GM23338 (cell line): Measurements from ENCODE around the gene ICAM4. TPM values are rescaled to one million over a fixed set of nuclear protein-coding genes. Genes with fewer than 3 reads are reported as not detected.

Experiments used
- ATAC-seq: fragments of 200-7000 bp; cut with Tn5 transposase; 3 replicates; pipeline ENCODE4 v1.9.1; 2020
- DNase-seq: peaks from one replicate; pipeline ENCODE4 v3.0.0-alpha.2; 2015; ENCODE audit warnings: low spot score
- H2AFZ ChIP-seq: fragments of 200-600 bp; sonication (generic); 2 replicates; pipeline ENCODE4 v1.8.0; 2016; ENCODE audit warnings: antibody characterized with exemption, mild to moderate bottlenecking, moderate library complexity
- H3F3A ChIP-seq: fragments of 200-600 bp; sonication (generic); replicated peaks from 2 replicates; pipeline ENCODE4 v1.8.0; 2017; ENCODE audit warnings: antibody characterized with exemption, mixed run types, low read depth
- H3K27ac ChIP-seq: fragments of 200-600 bp; sonication (generic); 2 replicates; pipeline ENCODE4 v1.6.1; 2016; ENCODE audit warnings: low read depth
- H3K27me3 ChIP-seq: fragments of 200-600 bp; sonication (generic); 2 replicates; pipeline ENCODE4 v1.8.0; 2016; ENCODE audit warnings: mild to moderate bottlenecking, mixed run types, moderate library complexity; ENCODE audit not compliant: insufficient read depth
- H3K36me3 ChIP-seq: fragments of 200-600 bp; sonication (generic); 2 replicates; pipeline ENCODE4 v1.8.0; 2016; ENCODE audit warnings: mild to moderate bottlenecking; ENCODE audit not compliant: insufficient read depth
- H3K4me1 ChIP-seq: fragments of 200-600 bp; sonication (generic); 2 replicates; pipeline ENCODE4 v1.8.0; 2016; ENCODE audit warnings: mild to moderate bottlenecking, moderate library complexity; ENCODE audit not compliant: insufficient read depth
- H3K4me2 ChIP-seq: fragments of 200-600 bp; sonication (generic); 2 replicates; pipeline ENCODE4 v1.7.1; 2017; ENCODE audit warnings: mixed run types
- H3K4me3 ChIP-seq: fragments of 200-600 bp; sonication (generic); 2 replicates; pipeline ENCODE4 v1.6.1; 2016; ENCODE audit warnings: mixed run types
- H3K79me2 ChIP-seq: fragments of 200-600 bp; sonication (generic); replicated peaks from 2 replicates; pipeline ENCODE4 v1.8.0; 2017; ENCODE audit warnings: mild to moderate bottlenecking; ENCODE audit not compliant: insufficient read depth
- H3K9me2 ChIP-seq: fragments of 200-600 bp; sonication (generic); 2 replicates; pipeline ENCODE4 v1.8.0; 2017; ENCODE audit not compliant: insufficient read depth
- H4K20me1 ChIP-seq: fragments of 200-600 bp; sonication (generic); replicated peaks from 2 replicates; pipeline ENCODE4 v1.8.0; 2017; ENCODE audit warnings: mild to moderate bottlenecking; ENCODE audit not compliant: insufficient read depth
- H3K27ac Mint-ChIP-seq: 2 replicates; pipeline ENCODE4 v1.8.0; 2020; ENCODE audit warnings: inconsistent platforms, mild to moderate bottlenecking, moderate library complexity, mixed read lengths
- H3K27me3 Mint-ChIP-seq: 3 replicates; pipeline ENCODE4 v1.8.0; 2022; ENCODE audit warnings: low read depth, mild to moderate bottlenecking, moderate library complexity, mixed read lengths, inconsistent platforms; ENCODE audit not compliant: insufficient read depth, poor library complexity
- H3K36me3 Mint-ChIP-seq: 3 replicates; pipeline ENCODE4 v1.8.0; 2021; ENCODE audit warnings: low read depth, mild to moderate bottlenecking, inconsistent platforms, moderate library complexity, mixed read lengths
- H3K4me1 Mint-ChIP-seq: 3 replicates; pipeline ENCODE4 v1.8.0; 2020; ENCODE audit warnings: mild to moderate bottlenecking, inconsistent platforms, mixed read lengths
- H3K4me3 Mint-ChIP-seq: 3 replicates; pipeline ENCODE4 v1.8.0; 2021; ENCODE audit warnings: moderate library complexity, mild to moderate bottlenecking, inconsistent platforms, mixed read lengths
- H3K9me3 Mint-ChIP-seq: 3 replicates; pipeline ENCODE4 v1.8.0; 2020; ENCODE audit warnings: moderate library complexity, mild to moderate bottlenecking, inconsistent platforms, mixed read lengths
- CREB1 ChIP-seq: fragments of 250-450 bp; sonication (Bioruptor Pico); IDR thresholded peaks from 2 replicates; pipeline ENCODE4 v1.5.0; 2020; ENCODE audit warnings: low read depth, mild to moderate bottlenecking, moderate library complexity
- CTCF ChIP-seq, 2 experiments: fragments of 200-600 bp in 1 of 2; sonication (generic) in 1 of 2; conservative IDR thresholded peaks; 2 replicates each; pipeline versions ENCODE4 v1.5.1 to v1.6.1; 2016 to 2017; ENCODE audit warnings: antibody characterized with exemption in 2 of 2, low read depth in 2 of 2, mild to moderate bottlenecking in 2 of 2, moderate library complexity in 1 of 2
- EZH2 ChIP-seq: fragments of 200-600 bp; sonication (generic); IDR thresholded peaks from one replicate; pipeline ENCODE4 v1.8.0; 2017; ENCODE audit warnings: antibody characterized with exemption, mild to moderate bottlenecking, low read depth; ENCODE audit not compliant: unreplicated experiment
- JUNB ChIP-seq: IDR thresholded peaks from one replicate; pipeline ENCODE4 v1.6.1; 2016; ENCODE audit warnings: antibody characterized with exemption; ENCODE audit not compliant: unreplicated experiment
- NANOG ChIP-seq: IDR thresholded peaks from 2 replicates; pipeline ENCODE4 v1.6.1; 2016; ENCODE audit warnings: antibody characterized with exemption, borderline replicate concordance
- POLR2AphosphoS5 ChIP-seq: IDR thresholded peaks from 2 replicates; pipeline ENCODE4 v1.6.1; 2016; ENCODE audit warnings: antibody characterized with exemption, low read depth
- REST ChIP-seq: IDR thresholded peaks from one replicate; pipeline ENCODE4 v1.6.1; 2018; ENCODE audit warnings: antibody characterized with exemption; ENCODE audit not compliant: unreplicated experiment
- STAT1 ChIP-seq: IDR thresholded peaks from one replicate; pipeline ENCODE4 v1.6.1; 2016; ENCODE audit warnings: antibody characterized with exemption; ENCODE audit not compliant: unreplicated experiment
- ZNF114 ChIP-seq: fragments of 250-450 bp; sonication (Bioruptor Pico); IDR thresholded peaks from 2 replicates; pipeline ENCODE4 v1.5.0; 2020; ENCODE audit warnings: mild to moderate bottlenecking, moderate library complexity
- ZNF331 ChIP-seq: fragments of 250-450 bp; sonication (Bioruptor Pico); IDR thresholded peaks from 2 replicates; pipeline ENCODE4 v1.5.0; 2020; ENCODE audit warnings: low read depth, mild to moderate bottlenecking, moderate library complexity
- polyA plus RNA-seq: library from polyadenylated mRNA; unstranded; fragments of >200 nt; fragmentation: Nextera tagmentation; extraction: Ambion mirVana; gene quantifications from 2 replicates; pipeline ENCODE4 v1.2.1, GENCODE V29; 2016
- total RNA-seq: library from RNA; depleted of rRNA; stranded (reverse); fragments of >200 nt; shearing (Covaris generic); gene quantifications from 2 replicates; pipeline ENCODE4 v1.2.3, GENCODE V29; 2014
- TF ChIP-seq, protein P1 (sequence below): IDR thresholded peaks from 2 replicates; pipeline ENCODE4 v1.6.1; 2016; ENCODE audit warnings: antibody characterized with exemption

The ICAM4 gene
- total and polyA plus RNA-seq, 2 experiments from 2014 or later, result 0.81 to 1.0 TPM

GRCh38 chr19:10325732-10326131 lies 39.0 kb downstream of the ICAM4 start:
- H3K4me1 ChIP-seq, result no peaks in the 10 kb centered on the region
- Mint-ChIP-seq H3K9me3 (no peaks in the 10 kb centered on the region), H3K36me3 (peaks cover 69% of the 10 kb centered on the region), H3K4me3 (no peak overlapping the region), H3K27me3 (no peaks in the 10 kb centered on the region), H3K27ac (no peak overlapping the region), H3K4me1 (no peaks in the 10 kb centered on the region)
- no peak overlapping the region for H3K4me3 ChIP-seq
- no peaks in the 10 kb centered on the region for H3K9me2 ChIP-seq
- no peak overlapping the region for H2AFZ ChIP-seq
- H3F3A ChIP-seq, result no peaks in the 10 kb centered on the region; the same call in 1 of the 2 replicates
- H3K79me2 ChIP-seq, result peaks cover 11% of the 10 kb centered on the region
- no peak overlapping the region for H3K4me2 ChIP-seq
- peaks cover 27% of the 10 kb centered on the region; the same call in 1 of the 2 replicates for H3K36me3 ChIP-seq
- TF ChIP-seq STAT1 (no peak), ZNF114 (CRISPR knock-in tag) (no peak), EZH2 (no peak), CREB1 (no peak), ZNF331 (CRISPR knock-in tag) (no peak), NANOG (no peak)
- H3K27ac ChIP-seq, result no peak overlapping the region
- no peak for DNase-seq
- peaks cover 17% of the 10 kb centered on the region for H4K20me1 ChIP-seq
- ATAC-seq, result no peak
- no peaks in the 10 kb centered on the region for H3K27me3 ChIP-seq

GRCh38 chr19:10327793-10328192 lies 41.0 kb downstream of the ICAM4 start:
- no peak overlapping the region for H3K27ac Mint-ChIP-seq
- H3K4me1 Mint-ChIP-seq, result peaks cover 6% of the 10 kb centered on the region
- peaks cover 28% of the 10 kb centered on the region for H3K79me2 ChIP-seq
- no peak for TF ChIP-seq CTCF (conservative IDR thresholded peaks at IDR 0.05; ENCODE audit: low read depth in 2 of 2)
- TF ChIP-seq REST, result no peak
- no peak for TF ChIP-seq CREB1
- TF ChIP-seq, protein P1, sequence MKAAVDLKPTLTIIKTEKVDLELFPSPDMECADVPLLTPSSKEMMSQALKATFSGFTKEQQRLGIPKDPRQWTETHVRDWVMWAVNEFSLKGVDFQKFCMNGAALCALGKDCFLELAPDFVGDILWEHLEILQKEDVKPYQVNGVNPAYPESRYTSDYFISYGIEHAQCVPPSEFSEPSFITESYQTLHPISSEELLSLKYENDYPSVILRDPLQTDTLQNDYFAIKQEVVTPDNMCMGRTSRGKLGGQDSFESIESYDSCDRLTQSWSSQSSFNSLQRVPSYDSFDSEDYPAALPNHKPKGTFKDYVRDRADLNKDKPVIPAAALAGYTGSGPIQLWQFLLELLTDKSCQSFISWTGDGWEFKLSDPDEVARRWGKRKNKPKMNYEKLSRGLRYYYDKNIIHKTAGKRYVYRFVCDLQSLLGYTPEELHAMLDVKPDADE, result no peak
- TF ChIP-seq POLR2AphosphoS5, result no peak
- TF ChIP-seq JUNB, result no peak

More at GRCh38 chr19:10327793-10328192, 41.0 kb downstream of the ICAM4 start:
- no peak overlapping the region for H3K4me2 ChIP-seq
- H3K27ac ChIP-seq, result no peak overlapping the region
- H2AFZ ChIP-seq, result no peak overlapping the region
- DNase-seq (no peak), ATAC-seq (no peak)
- H3K9me3 Mint-ChIP-seq, result no peaks in the 10 kb centered on the region
- H3F3A ChIP-seq, result no peaks in the 10 kb centered on the region; the same call in 1 of the 2 replicates
- 0 out of 2 replicates have a peak, but pooled peaks cover 9% of the 10 kb centered on the region for H3K4me1 ChIP-seq
- peaks cover 66% of the 10 kb centered on the region for H3K36me3 Mint-ChIP-seq
- no peaks in the 10 kb centered on the region for H3K9me2 ChIP-seq
- H3K27me3 ChIP-seq, result no peaks in the 10 kb centered on the region
- H3K4me3 ChIP-seq, result no peak overlapping the region
- peaks cover 19% of the 10 kb centered on the region; the same call in 1 of the 2 replicates for H3K36me3 ChIP-seq
- H3K27me3 Mint-ChIP-seq, result peaks cover 3% of the 10 kb centered on the region
- no peak overlapping the region for H3K4me3 Mint-ChIP-seq
- H4K20me1 ChIP-seq, result peaks cover 27% of the 10 kb centered on the region
